Karpas-422 (cell line): ENCODE results near the gene FOLR1. TPM values are rescaled to one million over a fixed set of nuclear protein-coding genes. Genes with fewer than 3 reads are reported as not detected.

Source experiments
- DNase-seq: peaks from one replicate; pipeline ENCODE4 v3.0.0-alpha.2; 2015
- H2AFZ ChIP-seq: fragments of 200-600 bp; sonication (generic); 2 replicates; pipeline ENCODE4 v1.6.1; 2014; ENCODE audit warnings: antibody characterized with exemption, low read length, mixed read lengths
- H3K27ac ChIP-seq: fragments of 200-600 bp; sonication (generic); 2 replicates; pipeline ENCODE4 v1.5.1; 2014; ENCODE audit warnings: mild to moderate bottlenecking, low read length, moderate library complexity
- H3K27me3 ChIP-seq: fragments of 200-600 bp; sonication (generic); 2 replicates; pipeline ENCODE4 v1.6.1; 2014; ENCODE audit warnings: low read length, mixed read lengths
- H3K36me3 ChIP-seq: fragments of 200-600 bp; sonication (generic); 2 replicates; pipeline ENCODE4 v1.6.1; 2014; ENCODE audit warnings: low read length, mixed read lengths; ENCODE audit not compliant: insufficient read depth
- H3K4me1 ChIP-seq: fragments of 200-600 bp; sonication (generic); 2 replicates; pipeline ENCODE4 v1.6.1; 2014; ENCODE audit warnings: mild to moderate bottlenecking, low read length, mixed read lengths
- H3K4me2 ChIP-seq: fragments of 200-600 bp; sonication (generic); 2 replicates; pipeline ENCODE4 v1.6.1; 2014; ENCODE audit warnings: low read length, low read depth, mild to moderate bottlenecking; ENCODE audit not compliant: poor library complexity, severe bottlenecking
- H3K4me3 ChIP-seq: fragments of 200-600 bp; sonication (generic); 2 replicates; pipeline ENCODE4 v1.5.1; 2014; ENCODE audit warnings: mild to moderate bottlenecking, antibody characterized with exemption, low read length, mixed read lengths
- H3K79me2 ChIP-seq: fragments of 200-600 bp; sonication (generic); 2 replicates; pipeline ENCODE4 v1.6.1; 2014; ENCODE audit warnings: mild to moderate bottlenecking, low read length, mixed read lengths
- H3K9ac ChIP-seq: fragments of 200-600 bp; sonication (generic); 2 replicates; pipeline ENCODE4 v1.6.0; 2014; ENCODE audit warnings: low read length
- H3K9me2 ChIP-seq: fragments of 200-600 bp; sonication (generic), shearing (Covaris generic); replicated peaks from 2 replicates; pipeline ENCODE4 v1.6.0; 2014; ENCODE audit warnings: mild to moderate bottlenecking, low read length, moderate library complexity; ENCODE audit not compliant: insufficient read depth
- H3K9me3 ChIP-seq: fragments of 300-700, 200-600 bp; sonication (generic); 2 replicates; pipeline ENCODE4 v1.6.1; 2014; ENCODE audit warnings: low read length, mixed read lengths
- H4K20me1 ChIP-seq: fragments of 200-600 bp; sonication (generic); 2 replicates; pipeline ENCODE4 v1.6.1; 2014; ENCODE audit warnings: mild to moderate bottlenecking, antibody characterized with exemption, low read length, low read depth; ENCODE audit not compliant: insufficient read depth
- total RNA-seq: library from RNA; depleted of rRNA; stranded (reverse); fragments of >200 nt; shearing (Covaris generic); gene quantifications from 2 replicates; pipeline ENCODE4 v1.2.3, GENCODE V29; 2014; ENCODE audit warnings: low replicate concordance

Gene FOLR1
- total RNA-seq, 1 experiment from 2014 or later: not detected

DNA sequence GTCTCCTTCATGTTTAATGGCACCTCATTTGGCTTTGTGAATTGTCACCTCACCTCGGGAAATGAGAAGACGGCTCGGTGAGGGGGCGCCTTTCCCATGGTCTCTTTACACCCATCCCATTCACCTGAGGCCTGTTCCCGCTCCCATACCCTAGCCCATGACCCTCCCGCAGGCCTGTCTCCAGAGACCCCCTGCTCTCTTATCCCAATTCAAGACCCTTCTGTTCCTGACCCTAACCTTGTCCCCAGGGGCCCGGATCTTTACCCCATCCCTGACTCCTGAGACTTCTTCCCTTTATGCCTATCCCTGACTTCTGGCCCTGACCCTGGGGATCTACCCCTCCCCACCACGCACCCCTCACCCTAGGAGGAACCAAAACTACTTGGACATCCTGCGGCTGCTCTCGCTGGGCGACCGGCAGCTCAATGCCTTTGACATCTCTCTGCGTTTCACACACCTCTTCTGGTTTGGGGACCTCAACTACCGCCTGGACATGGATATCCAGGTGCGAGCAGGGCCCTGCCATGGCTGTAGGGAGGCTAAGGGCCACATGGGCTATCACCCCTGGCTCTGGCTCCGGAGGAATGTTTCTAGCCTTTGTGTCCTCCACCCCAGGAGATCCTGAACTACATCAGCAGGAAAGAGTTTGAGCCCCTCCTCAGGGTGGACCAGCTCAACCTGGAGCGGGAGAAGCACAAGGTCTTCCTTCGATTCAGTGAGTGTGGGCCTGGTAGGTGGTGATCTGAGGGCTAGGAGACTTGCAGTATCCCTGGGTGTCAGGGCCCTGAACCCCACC, 40.5 kb downstream of the FOLR1 start:
- Histone ChIP-seq H3K4me3 (no peak overlapping the region), H3K4me1 (no peaks in the 10 kb centered on the region), H3K79me2 (peaks cover under 1% of the 10 kb centered on the region; the same call in 1 of the 2 replicates), H3K27me3 (no peaks in the 10 kb centered on the region), H2AFZ (no peak overlapping the region), H3K36me3 (peaks cover 11% of the 10 kb centered on the region; the same call in 1 of the 2 replicates), H3K9me3 (no peaks in the 10 kb centered on the region), H4K20me1 (0 out of 2 replicates have a peak, but pooled peaks cover 4% of the 10 kb centered on the region), H3K9me2 (no peaks in the 10 kb centered on the region), H3K4me2 (no peak overlapping the region), H3K9ac (no peak overlapping the region), H3K27ac (no peak overlapping the region)
- no peak for DNase-seq

DNA sequence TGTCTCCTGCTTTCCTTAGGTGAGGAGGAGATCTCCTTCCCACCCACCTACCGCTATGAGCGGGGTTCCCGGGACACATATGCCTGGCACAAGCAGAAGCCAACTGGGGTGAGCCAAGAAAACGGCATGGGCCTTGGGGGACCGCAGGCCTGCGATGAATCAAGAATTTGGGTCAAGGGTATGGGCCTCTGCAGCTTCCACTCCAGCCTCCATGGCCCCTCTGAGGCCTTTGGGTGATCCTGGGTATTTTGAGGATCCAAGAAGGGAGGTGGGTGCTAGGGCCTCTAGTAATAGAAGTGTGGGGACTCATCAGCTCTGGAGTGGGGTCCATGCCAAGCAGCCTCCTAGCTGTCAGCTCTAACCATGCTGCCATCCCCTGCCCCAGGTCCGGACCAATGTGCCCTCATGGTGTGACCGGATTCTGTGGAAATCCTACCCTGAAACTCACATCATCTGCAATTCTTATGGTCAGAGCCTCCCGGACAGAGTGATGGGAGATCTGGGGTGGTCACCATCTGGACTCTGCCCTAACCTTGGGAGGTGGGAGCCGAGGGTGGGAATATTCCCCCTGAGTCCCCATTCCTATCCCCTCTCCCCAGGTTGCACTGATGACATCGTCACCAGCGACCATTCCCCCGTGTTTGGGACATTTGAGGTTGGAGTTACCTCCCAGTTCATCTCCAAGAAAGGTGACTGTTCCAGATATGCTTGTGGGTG, 41.3 kb downstream of the FOLR1 start:
- DNase-seq: no peak
- Histone ChIP-seq H4K20me1 (0 out of 2 replicates have a peak, but pooled peaks cover 4% of the 10 kb centered on the region), H3K9ac (no peak overlapping the region)

DNA sequence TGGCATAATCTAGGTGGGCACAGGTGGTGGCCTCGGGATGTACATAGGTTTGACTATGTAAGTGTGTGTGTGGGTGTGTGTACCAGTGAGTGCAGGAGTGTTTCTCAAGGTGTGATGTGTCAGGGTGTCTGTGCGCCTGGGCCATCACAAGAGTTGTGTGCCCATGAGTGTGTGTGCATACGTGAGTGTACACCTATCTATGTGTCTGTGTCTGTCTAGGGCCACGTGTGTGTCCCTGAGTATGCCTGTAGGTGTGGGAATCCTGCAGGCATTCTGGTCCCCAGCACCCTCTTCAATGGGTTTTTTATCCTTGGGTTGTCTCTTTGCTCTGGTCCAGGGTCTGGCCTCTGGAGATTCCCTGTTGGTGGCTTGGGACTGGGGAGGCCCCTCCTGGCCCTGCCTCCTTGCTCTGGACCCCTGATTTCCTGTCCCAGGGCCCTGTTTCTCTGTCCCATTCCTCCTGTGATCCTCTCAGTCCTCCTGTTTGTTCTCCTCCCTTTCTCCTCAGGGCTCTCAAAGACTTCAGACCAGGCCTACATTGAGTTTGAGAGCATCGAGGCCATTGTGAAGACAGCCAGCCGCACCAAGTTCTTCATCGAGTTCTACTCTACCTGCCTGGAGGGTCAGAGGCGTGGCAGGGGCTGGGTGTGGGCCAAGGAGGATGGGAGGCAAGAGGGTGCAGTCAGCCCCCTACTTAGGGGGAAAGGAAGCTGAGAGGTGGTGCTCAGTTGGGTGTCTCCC, 42.0 kb downstream of the FOLR1 start:
- Histone ChIP-seq H3K9ac (no peak overlapping the region), H3K27ac (no peak overlapping the region), H3K79me2 (no peaks in the 10 kb centered on the region), H3K27me3 (no peaks in the 10 kb centered on the region), H3K36me3 (peaks cover 14% of the 10 kb centered on the region; the same call in 1 of the 2 replicates), H3K4me3 (no peak overlapping the region), H4K20me1 (peaks cover 11% of the 10 kb centered on the region; the same call in 1 of the 2 replicates), H3K4me1 (no peaks in the 10 kb centered on the region), H2AFZ (no peak overlapping the region), H3K9me2 (no peaks in the 10 kb centered on the region), H3K9me3 (no peaks in the 10 kb centered on the region), H3K4me2 (no peak overlapping the region)
- no peak for DNase-seq

More for the DNA sequence above, 41.3 kb downstream of the FOLR1 start:
- no peaks in the 10 kb centered on the region for H3K79me2 ChIP-seq
- peaks cover 11% of the 10 kb centered on the region; the same call in 1 of the 2 replicates for H3K36me3 ChIP-seq
- H3K4me3 ChIP-seq: no peak overlapping the region
- no peak overlapping the region for H3K27ac ChIP-seq
- no peaks in the 10 kb centered on the region for H3K9me2 ChIP-seq
- no peaks in the 10 kb centered on the region for H3K27me3 ChIP-seq
- no peak overlapping the region for H3K4me2 ChIP-seq
- H3K9me3 ChIP-seq: no peaks in the 10 kb centered on the region
- H2AFZ ChIP-seq: no peak overlapping the region
- no peaks in the 10 kb centered on the region for H3K4me1 ChIP-seq

DNA sequence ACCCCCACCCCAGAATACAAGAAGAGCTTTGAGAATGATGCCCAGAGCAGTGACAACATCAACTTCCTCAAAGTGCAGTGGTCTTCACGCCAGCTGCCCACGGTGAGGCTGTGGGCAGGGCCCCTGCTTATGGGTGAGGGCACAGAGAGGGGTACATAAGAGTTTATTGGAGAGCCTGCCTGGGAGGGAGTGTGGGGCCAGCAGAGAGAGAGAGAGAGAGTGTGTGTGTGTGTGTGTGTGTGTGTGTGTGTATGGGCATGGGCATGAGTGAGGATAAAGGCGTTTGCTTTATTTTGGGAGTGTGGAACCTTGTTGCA, 42.5 kb downstream of the FOLR1 start:
- Histone ChIP-seq H3K36me3 (peaks cover 14% of the 10 kb centered on the region; the same call in 1 of the 2 replicates), H3K9me2 (no peaks in the 10 kb centered on the region), H3K4me2 (no peak overlapping the region), H3K4me3 (no peak overlapping the region), H2AFZ (no peak overlapping the region), H3K9me3 (no peaks in the 10 kb centered on the region), H3K79me2 (no peaks in the 10 kb centered on the region), H3K9ac (no peak overlapping the region), H4K20me1 (peaks cover 12% of the 10 kb centered on the region; the same call in 1 of the 2 replicates), H3K4me1 (no peaks in the 10 kb centered on the region), H3K27me3 (no peaks in the 10 kb centered on the region), H3K27ac (no peak overlapping the region)
- no peak for DNase-seq

DNA sequence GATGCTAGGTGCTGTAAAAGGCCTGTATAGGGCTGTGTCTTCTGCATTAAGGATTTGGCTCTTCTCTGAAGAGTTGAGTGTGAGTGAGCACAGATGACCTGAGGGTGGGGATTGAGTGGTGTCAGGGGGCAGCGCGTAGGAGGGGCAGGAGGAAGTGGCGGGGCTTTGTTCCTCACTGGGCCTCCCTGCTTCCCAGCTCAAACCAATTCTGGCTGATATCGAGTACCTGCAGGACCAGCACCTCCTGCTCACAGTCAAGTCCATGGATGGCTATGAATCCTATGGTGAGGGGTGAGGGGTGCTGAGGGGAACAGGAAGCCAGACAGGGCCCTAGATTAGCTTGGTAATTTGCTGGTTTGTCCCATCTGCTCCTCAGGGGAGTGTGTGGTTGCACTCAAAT, 43.0 kb downstream of the FOLR1 start:
- peaks cover 12% of the 10 kb centered on the region; the same call in 1 of the 2 replicates for H4K20me1 ChIP-seq
- no peak overlapping the region for H3K4me3 ChIP-seq
- H3K79me2 ChIP-seq: no peaks in the 10 kb centered on the region
- H3K9ac ChIP-seq: no peak overlapping the region
- H3K36me3 ChIP-seq: peaks cover 13% of the 10 kb centered on the region; the same call in 1 of the 2 replicates
- H3K27me3 ChIP-seq: no peaks in the 10 kb centered on the region
- H3K27ac ChIP-seq: no peak overlapping the region
- H2AFZ ChIP-seq: no peak overlapping the region
- no peak overlapping the region for H3K4me2 ChIP-seq
- H3K9me3 ChIP-seq: no peaks in the 10 kb centered on the region
- H3K9me2 ChIP-seq: no peaks in the 10 kb centered on the region
- DNase-seq: no peak
- no peaks in the 10 kb centered on the region for H3K4me1 ChIP-seq

DNA sequence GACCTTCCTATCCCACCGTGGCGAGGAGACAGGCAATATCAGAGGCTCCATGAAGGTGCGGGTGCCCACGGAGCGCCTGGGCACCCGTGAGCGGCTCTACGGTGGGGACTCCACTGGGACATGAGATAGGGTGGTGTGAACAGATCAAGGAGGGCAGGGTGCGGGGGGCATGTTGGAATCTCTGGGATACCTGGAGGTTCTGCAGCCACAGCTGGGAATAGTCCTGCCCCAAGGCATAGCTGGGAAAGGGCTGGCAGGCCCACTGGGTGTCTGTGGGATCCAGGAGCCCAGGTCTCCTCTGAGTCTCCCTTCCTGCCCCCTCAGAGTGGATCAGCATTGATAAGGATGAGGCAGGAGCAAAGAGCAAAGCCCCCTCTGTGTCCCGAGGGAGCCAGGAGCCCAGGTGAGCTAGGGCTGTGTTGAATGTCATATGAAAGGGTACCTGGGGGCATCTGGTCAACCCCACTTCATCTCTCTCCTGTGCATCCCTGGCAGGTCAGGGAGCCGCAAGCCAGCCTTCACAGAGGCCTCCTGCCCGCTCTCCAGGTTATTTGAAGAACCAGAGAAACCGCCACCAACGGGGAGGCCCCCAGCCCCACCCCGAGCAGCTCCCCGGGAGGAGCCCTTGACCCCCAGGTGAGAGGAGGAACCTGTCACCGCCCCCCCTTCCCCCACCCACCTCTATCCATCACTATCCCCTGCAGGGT, 43.6 kb downstream of the FOLR1 start:
- H3K4me3 ChIP-seq: no peak overlapping the region
- H3K9me3 ChIP-seq: no peaks in the 10 kb centered on the region
- H3K79me2 ChIP-seq: no peaks in the 10 kb centered on the region
- H3K4me2 ChIP-seq: no peak overlapping the region
- DNase-seq: no peak
- H3K4me1 ChIP-seq: no peaks in the 10 kb centered on the region
- no peak overlapping the region for H2AFZ ChIP-seq
- H3K27ac ChIP-seq: no peak overlapping the region
- H3K9me2 ChIP-seq: no peaks in the 10 kb centered on the region
- H3K27me3 ChIP-seq: no peaks in the 10 kb centered on the region
- H3K9ac ChIP-seq: no peak overlapping the region
- peaks cover 8% of the 10 kb centered on the region; the same call in 1 of the 2 replicates for H3K36me3 ChIP-seq
- peaks cover 12% of the 10 kb centered on the region; the same call in 1 of the 2 replicates for H4K20me1 ChIP-seq

DNA sequence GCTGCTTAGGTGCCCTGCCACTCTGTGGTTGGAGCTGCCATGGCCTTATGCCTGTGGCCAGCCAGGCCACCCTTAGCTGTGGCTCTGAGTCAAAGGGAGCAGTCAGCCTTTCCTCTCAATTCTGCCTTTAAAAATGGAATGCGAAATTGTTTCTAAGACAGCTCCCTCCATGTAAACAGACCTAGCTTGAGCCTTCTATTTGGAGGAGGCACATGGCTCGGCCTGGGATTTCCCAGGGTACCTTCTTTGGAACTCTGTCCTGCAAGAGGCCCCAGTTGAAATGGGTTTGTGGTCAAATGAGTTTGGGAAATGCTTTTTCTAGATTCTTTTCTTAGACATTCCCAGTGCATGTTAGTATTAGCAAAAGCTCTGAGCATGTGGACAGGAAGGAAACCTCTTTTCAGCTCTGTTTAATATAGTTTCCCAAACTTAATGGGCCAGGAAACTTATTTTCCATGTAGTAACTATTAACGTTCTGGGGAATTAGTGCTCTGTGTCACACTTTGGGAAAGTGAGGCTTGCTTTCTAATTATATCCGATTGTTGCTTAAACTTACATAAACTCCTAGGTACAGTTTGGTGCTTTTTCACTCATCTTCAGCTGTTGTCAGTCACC, 44.2 kb downstream of the FOLR1 start:
- no peak for DNase-seq
- Histone ChIP-seq H3K9ac (no peak overlapping the region), H2AFZ (no peak overlapping the region), H3K9me3 (no peaks in the 10 kb centered on the region), H3K4me2 (no peak overlapping the region), H4K20me1 (peaks cover 8% of the 10 kb centered on the region; the same call in 1 of the 2 replicates), H3K4me1 (no peaks in the 10 kb centered on the region), H3K4me3 (no peak overlapping the region), H3K79me2 (no peaks in the 10 kb centered on the region), H3K36me3 (0 out of 2 replicates have a peak, but pooled peaks cover 8% of the 10 kb centered on the region), H3K27ac (no peak overlapping the region), H3K9me2 (no peaks in the 10 kb centered on the region), H3K27me3 (no peaks in the 10 kb centered on the region)
